Activated naive CD8-positive, alpha-beta T cell (primary cell): ENCODE measurements around the gene ACADVL.

Experiments used
- H3K27ac Mint-ChIP-seq: one replicate; pipeline ENCODE4 v1.8.0; 2021; ENCODE audit warnings: mixed read lengths
- H3K27me3 Mint-ChIP-seq: one replicate; pipeline ENCODE4 v1.8.0; 2021; ENCODE audit warnings: mixed read lengths
- H3K36me3 Mint-ChIP-seq: one replicate; pipeline ENCODE4 v1.8.0; 2021; ENCODE audit warnings: mixed read lengths
- H3K4me1 Mint-ChIP-seq: one replicate; pipeline ENCODE4 v1.8.0; 2021; ENCODE audit warnings: low read depth, mixed read lengths
- H3K4me3 Mint-ChIP-seq: one replicate; pipeline ENCODE4 v1.8.0; 2021; ENCODE audit warnings: mild to moderate bottlenecking, mixed read lengths
- H3K9me3 Mint-ChIP-seq: one replicate; pipeline ENCODE4 v1.8.0; 2021; ENCODE audit warnings: low read depth, mixed read lengths

The ACADVL gene

DNA sequence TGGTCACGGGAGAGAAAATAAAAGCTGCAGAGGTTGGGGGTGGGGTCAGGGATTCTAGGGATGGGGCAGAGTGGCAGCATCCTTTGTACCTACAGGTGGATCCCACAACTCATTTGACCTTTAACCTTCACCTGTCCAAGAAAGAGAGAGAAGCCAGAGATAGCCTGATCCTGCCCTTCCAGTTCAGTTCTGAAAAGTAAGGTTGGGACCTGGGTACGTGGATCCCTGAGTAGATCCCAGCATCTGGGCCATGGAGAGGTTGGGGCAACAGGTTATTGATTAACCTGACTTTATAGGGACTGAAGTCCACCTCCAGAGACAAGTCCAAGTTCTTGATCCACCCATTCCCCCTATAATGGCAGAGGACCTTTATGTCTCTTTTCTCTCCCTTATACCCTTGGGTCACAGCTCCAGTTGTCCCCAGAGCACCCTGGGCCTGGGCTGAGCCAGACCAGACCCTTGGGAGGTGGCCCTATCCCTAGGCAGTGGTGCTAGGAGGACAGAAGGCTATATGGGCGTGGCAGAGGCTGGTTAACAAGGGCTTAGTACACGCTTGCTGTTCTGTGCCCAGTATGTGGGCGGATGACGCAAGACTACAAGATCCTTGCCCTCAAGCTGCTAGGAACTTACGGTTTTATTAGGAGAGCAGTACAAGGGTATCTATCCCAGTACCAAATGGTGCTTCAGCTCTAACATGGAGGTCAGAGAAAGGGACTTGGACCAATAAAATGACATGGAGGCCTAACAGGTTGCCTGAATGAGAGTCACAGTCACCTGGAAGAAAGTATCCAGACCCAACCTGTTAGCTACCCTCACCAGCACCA lies 39.2 kb downstream of the ACADVL start:
- Mint-ChIP-seq H3K9me3 (no peaks in the 10 kb centered on the region), H3K4me3 (no peak overlapping the region), H3K27ac (peak overlapping the region; percentile 34), H3K36me3 (peaks cover 2% of the 10 kb centered on the region), H3K4me1 (peaks cover 33% of the 10 kb centered on the region), H3K27me3 (no peaks in the 10 kb centered on the region)

DNA sequence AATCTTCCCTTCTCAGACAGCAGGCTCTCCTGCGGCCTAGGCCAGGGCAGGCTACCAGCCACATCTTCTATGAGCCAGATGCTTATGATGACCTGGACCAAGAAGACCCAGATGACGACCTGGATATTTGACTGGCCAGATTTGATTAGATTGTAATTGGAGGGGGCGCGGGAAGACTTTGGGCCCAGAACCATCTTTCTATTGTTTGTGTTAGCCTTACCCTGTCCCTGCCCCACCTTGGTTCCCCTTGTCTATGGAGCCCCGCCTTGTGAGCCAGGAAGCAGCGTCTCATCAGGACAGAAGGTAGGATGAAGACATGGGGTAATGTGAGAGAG lies 39.8 kb downstream of the ACADVL start:
- Mint-ChIP-seq H3K4me3 (no peak overlapping the region), H3K27me3 (no peaks in the 10 kb centered on the region), H3K27ac (no peak overlapping the region), H3K36me3 (peaks cover 2% of the 10 kb centered on the region), H3K4me1 (peaks cover 32% of the 10 kb centered on the region), H3K9me3 (no peaks in the 10 kb centered on the region)

DNA sequence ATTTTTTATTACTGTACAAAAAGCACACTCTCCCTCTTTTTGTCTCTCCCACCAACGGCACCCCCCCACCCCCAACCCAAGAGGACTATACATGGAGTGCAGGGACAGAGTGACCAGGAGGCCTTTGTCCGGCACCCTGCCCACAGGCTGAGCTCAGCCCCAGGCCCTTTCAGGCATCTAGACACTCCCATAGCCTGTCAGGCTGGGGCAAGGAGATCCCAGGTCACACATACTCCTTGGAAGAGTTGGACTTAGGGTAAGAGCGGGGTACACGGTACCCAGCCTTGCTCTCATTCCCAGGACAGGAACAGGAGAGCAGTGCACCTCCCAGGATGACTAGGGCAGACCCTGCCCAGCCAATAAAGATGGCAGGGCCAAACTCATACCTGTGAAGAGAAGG lies 40.4 kb downstream of the ACADVL start:
- H3K9me3 Mint-ChIP-seq, result no peaks in the 10 kb centered on the region
- H3K4me3 Mint-ChIP-seq, result peak overlapping the region; percentile 68
- H3K36me3 Mint-ChIP-seq, result peaks cover 2% of the 10 kb centered on the region
- peaks cover 32% of the 10 kb centered on the region for H3K4me1 Mint-ChIP-seq
- H3K27ac Mint-ChIP-seq, result no peak overlapping the region
- H3K27me3 Mint-ChIP-seq, result no peaks in the 10 kb centered on the region

DNA sequence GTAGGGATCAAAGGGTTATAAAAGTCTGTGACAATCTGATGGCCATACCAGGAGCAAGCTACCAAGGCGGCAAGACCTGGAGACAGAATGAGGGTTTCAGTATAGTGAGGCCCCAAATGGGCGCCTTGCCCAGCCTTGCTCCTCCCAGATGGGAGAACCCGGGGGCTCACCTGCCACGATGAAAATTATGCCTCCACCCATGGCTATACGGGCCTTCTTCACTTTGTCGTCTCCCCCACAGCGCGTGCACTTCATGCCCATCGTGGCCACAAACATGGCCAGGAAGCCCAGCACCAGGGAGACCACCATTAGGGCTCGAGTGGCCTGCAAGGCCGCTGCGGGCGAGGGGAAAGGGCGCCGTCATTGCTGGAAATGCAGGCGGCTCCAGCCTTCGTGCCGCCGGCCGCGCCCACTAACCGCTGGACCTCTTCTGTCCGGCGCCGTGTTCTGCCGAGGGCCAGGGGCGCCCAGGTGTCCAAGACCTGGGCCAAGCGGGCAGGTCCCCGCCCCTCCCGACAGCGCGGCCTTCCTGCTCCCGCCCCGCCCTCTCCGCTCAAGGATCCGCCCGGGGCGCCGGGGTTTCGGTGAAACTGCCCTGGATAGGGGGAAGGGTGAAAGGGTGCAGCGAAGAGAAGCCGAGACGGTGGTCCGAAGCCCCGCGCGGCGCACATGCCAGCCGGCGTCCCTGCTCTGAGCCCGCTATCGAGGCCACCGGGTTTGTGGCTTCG lies 41.1 kb downstream of the ACADVL start:
- Mint-ChIP-seq H3K27me3 (no peaks in the 10 kb centered on the region), H3K4me1 (peaks cover 32% of the 10 kb centered on the region), H3K4me3 (peak overlapping the region; percentile 68), H3K36me3 (peaks cover 2% of the 10 kb centered on the region), H3K27ac (no peak overlapping the region), H3K9me3 (no peaks in the 10 kb centered on the region)

DNA sequence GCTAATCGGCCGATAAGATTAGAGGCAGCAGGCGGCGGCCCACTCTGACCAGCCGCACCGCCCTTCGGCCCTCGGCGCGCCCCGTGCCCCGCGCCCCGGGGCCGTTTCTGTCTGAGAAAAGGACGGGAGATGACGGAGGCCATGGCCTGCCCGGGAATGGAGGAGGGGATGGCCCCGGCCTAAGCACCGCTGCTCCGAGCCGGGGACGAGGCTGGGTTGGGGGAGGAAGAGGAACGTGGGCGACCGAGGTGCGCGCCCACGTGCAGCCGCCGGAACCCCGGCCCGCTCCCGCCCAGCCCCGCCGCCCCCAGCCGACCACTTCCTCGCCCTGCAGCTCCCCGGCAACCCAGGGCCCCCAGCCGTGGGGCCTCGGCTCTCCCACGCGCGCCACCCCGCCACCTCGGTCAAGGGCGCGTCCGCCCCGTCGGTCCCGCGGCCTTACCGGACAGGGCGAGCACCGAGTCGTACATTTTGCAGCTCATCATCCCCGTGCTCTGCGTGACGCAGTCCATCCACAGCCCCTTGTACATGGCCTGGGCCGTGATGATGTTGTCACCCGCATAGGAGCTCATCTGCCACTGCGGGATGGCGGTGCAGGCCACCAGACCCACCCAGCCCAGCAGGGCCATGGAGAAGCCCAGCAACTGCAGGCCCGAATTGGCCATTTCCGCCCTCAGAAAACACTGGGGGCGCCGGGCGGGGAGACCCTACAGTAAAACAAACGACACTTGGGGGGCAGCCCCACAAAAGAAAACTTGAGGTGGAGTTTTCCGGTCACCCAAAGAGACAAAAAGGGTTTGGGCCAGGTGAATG lies 41.8 kb downstream of the ACADVL start:
- H3K27me3 Mint-ChIP-seq, result no peaks in the 10 kb centered on the region
- peak overlapping the region; percentile 81 for H3K27ac Mint-ChIP-seq
- H3K4me3 Mint-ChIP-seq, result peak overlapping the region; percentile 74

DNA sequence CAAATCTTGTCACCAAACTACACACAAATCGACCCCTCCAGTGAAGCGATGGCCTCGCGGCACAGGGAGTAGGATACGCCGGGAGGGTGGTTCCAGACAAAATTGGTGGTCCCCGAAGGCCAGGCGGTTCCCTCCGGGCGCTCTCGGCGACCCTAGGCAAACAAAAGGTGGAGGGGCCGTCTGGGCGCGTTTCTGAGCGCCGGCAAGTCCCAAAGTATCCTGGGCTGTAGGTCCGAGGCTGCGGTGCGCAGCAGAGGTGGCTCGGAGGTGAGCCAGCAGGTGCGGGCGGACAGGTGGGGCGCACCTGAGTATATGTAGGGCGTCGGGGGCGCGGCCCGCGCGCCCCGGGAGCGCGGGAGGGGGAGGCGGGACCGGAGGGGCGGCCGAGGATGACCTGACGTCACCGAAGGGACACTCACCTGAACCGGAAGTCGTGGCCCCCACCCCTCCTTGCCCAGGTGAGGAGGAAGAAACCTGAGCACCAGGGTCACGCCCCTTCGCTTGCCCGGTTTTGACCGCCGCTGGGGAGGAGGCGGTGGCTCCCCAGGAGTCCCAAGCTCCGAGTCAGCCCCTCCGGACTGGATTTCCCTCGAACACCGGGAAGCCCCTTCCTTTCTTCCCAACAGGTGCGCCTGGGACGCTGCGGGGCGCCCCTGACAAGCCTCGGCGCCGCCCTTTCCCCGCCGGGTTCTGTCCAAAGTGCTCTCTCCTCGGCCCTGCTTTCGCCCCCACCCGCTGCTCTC lies 42.6 kb downstream of the ACADVL start, which contains the start of gene CLDN7:
Gene CLDN7, minus strand, starts transcription at position 287 of the 743 bp plus-strand sequence. CDS start 435 bp downstream, outside the sequence.
- H3K36me3 Mint-ChIP-seq, result no peaks in the 10 kb centered on the region
- H3K27ac Mint-ChIP-seq, result peak within 1 kb of the TSS; percentile 81
- H3K4me3 Mint-ChIP-seq, result peak within 1 kb of the TSS; percentile 78
- H3K4me1 Mint-ChIP-seq, result peaks cover 32% of the 10 kb centered on the region
- no peaks in the 10 kb centered on the region for H3K27me3 Mint-ChIP-seq
- H3K9me3 Mint-ChIP-seq, result no peaks in the 10 kb centered on the region

More for the DNA sequence above, 41.8 kb downstream of the ACADVL start:
- H3K36me3 Mint-ChIP-seq, result peaks cover 2% of the 10 kb centered on the region
- peaks cover 32% of the 10 kb centered on the region for H3K4me1 Mint-ChIP-seq
- no peaks in the 10 kb centered on the region for H3K9me3 Mint-ChIP-seq

DNA sequence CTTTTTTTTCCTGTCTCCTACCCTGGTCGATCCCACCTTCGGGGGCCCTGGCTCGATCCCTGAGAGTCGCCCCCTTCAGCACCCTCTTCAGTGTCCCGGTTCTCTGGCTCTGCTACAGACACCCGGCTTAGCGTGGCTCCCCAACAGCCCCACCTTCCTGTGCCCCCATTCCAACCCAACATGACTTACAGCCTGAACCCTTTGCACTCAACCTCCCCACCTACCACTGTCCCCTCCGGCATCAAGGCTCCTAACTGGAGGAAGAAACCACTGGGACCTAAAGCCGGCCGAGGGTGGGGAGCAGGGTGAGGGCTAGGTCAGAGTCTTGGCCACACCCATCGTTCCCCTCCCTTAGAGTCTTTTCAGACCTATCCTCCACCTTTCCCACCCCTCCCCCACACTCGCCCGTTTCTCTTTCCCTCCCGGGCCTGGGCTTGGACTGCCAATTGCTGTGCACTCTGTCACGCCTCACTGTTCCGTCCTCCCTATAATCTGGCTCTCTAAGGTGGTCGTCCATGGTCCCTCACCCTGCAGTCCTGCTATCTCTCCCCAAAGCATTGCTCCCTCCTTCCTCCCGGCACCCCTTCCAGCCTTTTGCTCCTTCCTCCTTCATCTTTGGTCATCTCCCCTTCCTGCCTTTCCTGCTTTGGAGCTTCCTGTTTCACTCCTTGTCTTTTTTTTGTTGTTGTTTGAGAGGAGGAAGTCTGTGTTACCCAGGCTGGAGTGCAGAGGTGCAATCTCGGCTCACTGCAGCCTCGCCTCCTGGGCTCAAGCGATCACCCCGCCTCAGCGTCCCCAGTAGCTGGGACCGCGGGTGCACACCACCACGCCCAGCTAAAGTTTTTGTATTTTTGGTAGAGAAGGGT lies 43.4 kb downstream of the ACADVL start:
- H3K36me3 Mint-ChIP-seq, result no peaks in the 10 kb centered on the region
- H3K4me3 Mint-ChIP-seq, result peak overlapping the region; percentile 78
- peak overlapping the region; percentile 54 for H3K27ac Mint-ChIP-seq
- peaks cover 32% of the 10 kb centered on the region for H3K4me1 Mint-ChIP-seq
- no peaks in the 10 kb centered on the region for H3K27me3 Mint-ChIP-seq
- H3K9me3 Mint-ChIP-seq, result no peaks in the 10 kb centered on the region

DNA sequence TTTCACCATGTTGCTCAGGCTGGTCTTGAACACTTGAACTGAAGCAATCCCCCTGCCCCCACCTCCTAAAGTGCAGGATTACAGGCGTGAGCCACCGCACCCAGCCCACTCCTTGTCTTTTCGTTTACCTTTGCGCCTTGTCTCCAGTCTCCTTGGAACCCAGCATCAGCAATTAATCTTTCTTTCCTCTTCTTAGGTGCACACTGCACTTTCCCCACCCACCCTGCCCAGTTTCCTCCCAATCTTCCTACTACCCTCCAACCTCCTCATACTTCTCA lies 44.0 kb downstream of the ACADVL start:
- peaks cover 32% of the 10 kb centered on the region for H3K4me1 Mint-ChIP-seq
- H3K4me3 Mint-ChIP-seq, result peak overlapping the region; percentile 78
- H3K36me3 Mint-ChIP-seq, result no peaks in the 10 kb centered on the region
- no peaks in the 10 kb centered on the region for H3K9me3 Mint-ChIP-seq
- peak overlapping the region; percentile 41 for H3K27ac Mint-ChIP-seq
- H3K27me3 Mint-ChIP-seq, result no peaks in the 10 kb centered on the region

DNA sequence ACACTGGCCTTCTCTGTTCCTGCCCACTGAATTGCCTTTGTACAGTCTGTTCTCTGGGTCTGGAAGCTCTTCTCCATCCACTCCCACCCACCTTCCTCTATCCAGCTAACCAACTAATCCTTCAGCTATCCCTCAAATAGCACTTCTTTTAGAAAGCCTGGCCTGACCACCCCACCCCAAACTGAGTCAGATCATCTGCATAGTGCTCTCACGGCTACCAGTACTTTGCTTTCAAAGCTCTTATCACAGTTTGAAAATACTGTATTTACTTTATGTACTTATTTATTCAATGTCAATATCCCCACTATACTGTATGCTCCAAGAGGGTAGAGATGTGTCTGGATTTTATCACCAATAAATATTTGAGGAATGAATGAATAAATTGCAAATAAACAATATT lies 47.0 kb downstream of the ACADVL start:
- no peak overlapping the region for H3K4me3 Mint-ChIP-seq
- H3K27ac Mint-ChIP-seq, result no peak overlapping the region
- no peaks in the 10 kb centered on the region for H3K27me3 Mint-ChIP-seq
- no peaks in the 10 kb centered on the region for H3K36me3 Mint-ChIP-seq
- H3K9me3 Mint-ChIP-seq, result no peaks in the 10 kb centered on the region
- H3K4me1 Mint-ChIP-seq, result peaks cover 18% of the 10 kb centered on the region
